ENCODE measurements around the gene RNASE9.

GRCh38 chr14:20555845-20556244 lies 5.0 kb downstream of the RNASE9 start:
- TF ChIP-seq EP300 (IDR thresholded peaks at IDR 0.05) (no peak), POLR2AphosphoS5 (IDR thresholded peaks at IDR 0.05) (no peak)
- TF ChIP-seq, protein P1, sequence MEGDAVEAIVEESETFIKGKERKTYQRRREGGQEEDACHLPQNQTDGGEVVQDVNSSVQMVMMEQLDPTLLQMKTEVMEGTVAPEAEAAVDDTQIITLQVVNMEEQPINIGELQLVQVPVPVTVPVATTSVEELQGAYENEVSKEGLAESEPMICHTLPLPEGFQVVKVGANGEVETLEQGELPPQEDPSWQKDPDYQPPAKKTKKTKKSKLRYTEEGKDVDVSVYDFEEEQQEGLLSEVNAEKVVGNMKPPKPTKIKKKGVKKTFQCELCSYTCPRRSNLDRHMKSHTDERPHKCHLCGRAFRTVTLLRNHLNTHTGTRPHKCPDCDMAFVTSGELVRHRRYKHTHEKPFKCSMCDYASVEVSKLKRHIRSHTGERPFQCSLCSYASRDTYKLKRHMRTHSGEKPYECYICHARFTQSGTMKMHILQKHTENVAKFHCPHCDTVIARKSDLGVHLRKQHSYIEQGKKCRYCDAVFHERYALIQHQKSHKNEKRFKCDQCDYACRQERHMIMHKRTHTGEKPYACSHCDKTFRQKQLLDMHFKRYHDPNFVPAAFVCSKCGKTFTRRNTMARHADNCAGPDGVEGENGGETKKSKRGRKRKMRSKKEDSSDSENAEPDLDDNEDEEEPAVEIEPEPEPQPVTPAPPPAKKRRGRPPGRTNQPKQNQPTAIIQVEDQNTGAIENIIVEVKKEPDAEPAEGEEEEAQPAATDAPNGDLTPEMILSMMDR (IDR thresholded peaks at IDR 0.05), result no peak

Data from esophagus muscularis mucosa (tissue), 4 donors.